HepG2 (cell line): ENCODE results near the gene XXYLT1. TPM values are rescaled to one million over a fixed set of nuclear protein-coding genes. Genes with fewer than 3 reads are reported as not detected.

Experiments
- ESRRA ChIP-seq: sonication (generic); formaldehyde crosslinking; IDR thresholded peaks from 2 replicates; pipeline ENCODE4 v1.5.1; 2020; ENCODE audit warnings: mild to moderate bottlenecking, low read depth, missing genetic modification reagents
- NFYC ChIP-seq: IDR thresholded peaks from 2 replicates; pipeline ENCODE4 v1.6.1; 2016; ENCODE audit warnings: missing genetic modification reagents, missing compliant biosample characterization
- PATZ1 ChIP-seq: sonication (generic); formaldehyde crosslinking; IDR thresholded peaks from 2 replicates; pipeline ENCODE4 v1.4.0; 2020; ENCODE audit warnings: missing genetic modification reagents
- RERE ChIP-seq: IDR thresholded peaks from 2 replicates; pipeline ENCODE4 v1.6.1; 2016; ENCODE audit warnings: low read depth, missing genetic modification reagents, missing compliant biosample characterization
- RFX5 ChIP-seq: IDR thresholded peaks from 2 replicates; pipeline ENCODE4 v1.6.1; 2011; ENCODE audit warnings: low read depth, low read length, improper control_type of control experiment
- TEAD2 ChIP-seq: sonication (generic); formaldehyde crosslinking; IDR thresholded peaks from 2 replicates; pipeline ENCODE4 v1.9.0; 2021; ENCODE audit warnings: missing genetic modification reagents
- TGIF2 ChIP-seq: IDR thresholded peaks from 2 replicates; pipeline ENCODE4 v1.6.1; 2016; ENCODE audit warnings: control low read depth, missing compliant biosample characterization
- ZNF7 ChIP-seq: IDR thresholded peaks from 2 replicates; pipeline ENCODE4 v1.6.1; 2016; ENCODE audit warnings: missing biosample characterization, missing genetic modification reagents
- ZNF878 ChIP-seq: sonication (generic); formaldehyde crosslinking; IDR thresholded peaks from 2 replicates; pipeline ENCODE4 v1.8.1; 2023; ENCODE audit warnings: mild to moderate bottlenecking, missing genetic modification reagents, moderate library complexity
- polyA plus RNA-seq, 8 experiments: library from polyadenylated mRNA; depleted of rRNA in 3 of 8; stranded (reverse) in 7 of 8; unstranded in 1 of 8; fragments of >200 nt; fragmentation: Illumina TruSeq in 4 of 8; extraction: Trizol in 4 of 8; gene quantifications; 2 replicates each; pipeline versions ENCODE4 v1.2.1 to v1.2.3, GENCODE V29; 2011 to 2016; ENCODE audit warnings: low read depth in 4 of 8, missing spikeins in 1 of 8, mixed read lengths in 1 of 8; ENCODE audit not compliant: insufficient read depth in 1 of 8
- total RNA-seq, 5 experiments: library from RNA; depleted of rRNA; stranded (reverse); fragments of >200 nt; fragmentation: Illumina TruSeq; extraction: Trizol; gene quantifications; 2 replicates each; pipeline ENCODE4 v1.2.3, GENCODE V29; 2016; ENCODE audit warnings: low read depth in 1 of 5
- TF ChIP-seq, protein P1 (sequence below): sonication (generic); formaldehyde crosslinking; IDR thresholded peaks from 2 replicates; pipeline ENCODE4 v1.4.0; 2020; ENCODE audit warnings: mild to moderate bottlenecking, missing genetic modification reagents
- TF ChIP-seq, protein P2 (sequence below): sonication (generic); formaldehyde crosslinking; IDR thresholded peaks from 2 replicates; pipeline ENCODE4 v1.5.0; 2020; ENCODE audit warnings: mild to moderate bottlenecking, missing genetic modification reagents, borderline replicate concordance
- TF ChIP-seq, protein P3 (sequence below): IDR thresholded peaks from 2 replicates; pipeline ENCODE4 v1.6.1; 2016; ENCODE audit warnings: mild to moderate bottlenecking

XXYLT1 gene
- total and polyA plus RNA-seq, 2 of the 13 experiments (the other 11 are each of a cell fraction or from before 2014, with no cell fraction given) = 17.7 to 19.0 TPM

GRCh38 chr3:195126056-195126605 lies 144.8 kb downstream of the XXYLT1 start (continued):
- TF ChIP-seq RERE (no peak), ESRRA (CRISPR knock-in tag) (no peak), ZNF7 (CRISPR knock-in tag) (no peak), PATZ1 (CRISPR knock-in tag) (no peak), TEAD2 (CRISPR knock-in tag) (no peak), ZNF878 (CRISPR knock-in tag) (no peak), RFX5 (no peak), NFYC (no peak), TGIF2 (no peak)
- TF ChIP-seq, protein P1, sequence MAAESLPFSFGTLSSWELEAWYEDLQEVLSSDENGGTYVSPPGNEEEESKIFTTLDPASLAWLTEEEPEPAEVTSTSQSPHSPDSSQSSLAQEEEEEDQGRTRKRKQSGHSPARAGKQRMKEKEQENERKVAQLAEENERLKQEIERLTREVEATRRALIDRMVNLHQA (CRISPR knock-in tag) = no peak
- TF ChIP-seq, protein P2, sequence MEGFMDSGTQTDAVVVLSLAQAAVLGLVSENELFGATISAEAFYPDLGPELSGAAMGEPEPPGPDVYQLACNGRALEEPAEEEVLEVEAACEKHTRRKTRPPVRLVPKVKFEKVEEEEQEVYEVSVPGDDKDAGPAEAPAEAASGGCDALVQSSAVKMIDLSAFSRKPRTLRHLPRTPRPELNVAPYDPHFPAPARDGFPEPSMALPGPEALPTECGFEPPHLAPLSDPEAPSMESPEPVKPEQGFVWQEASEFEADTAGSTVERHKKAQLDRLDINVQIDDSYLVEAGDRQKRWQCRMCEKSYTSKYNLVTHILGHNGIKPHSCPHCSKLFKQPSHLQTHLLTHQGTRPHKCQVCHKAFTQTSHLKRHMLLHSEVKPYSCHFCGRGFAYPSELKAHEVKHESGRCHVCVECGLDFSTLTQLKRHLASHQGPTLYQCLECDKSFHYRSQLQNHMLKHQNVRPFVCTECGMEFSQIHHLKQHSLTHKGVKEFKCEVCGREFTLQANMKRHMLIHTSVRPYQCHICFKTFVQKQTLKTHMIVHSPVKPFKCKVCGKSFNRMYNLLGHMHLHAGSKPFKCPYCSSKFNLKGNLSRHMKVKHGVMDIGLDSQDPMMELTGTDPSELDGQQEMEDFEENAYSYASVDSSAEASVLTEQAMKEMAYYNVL = no peak
- TF ChIP-seq, protein P3, sequence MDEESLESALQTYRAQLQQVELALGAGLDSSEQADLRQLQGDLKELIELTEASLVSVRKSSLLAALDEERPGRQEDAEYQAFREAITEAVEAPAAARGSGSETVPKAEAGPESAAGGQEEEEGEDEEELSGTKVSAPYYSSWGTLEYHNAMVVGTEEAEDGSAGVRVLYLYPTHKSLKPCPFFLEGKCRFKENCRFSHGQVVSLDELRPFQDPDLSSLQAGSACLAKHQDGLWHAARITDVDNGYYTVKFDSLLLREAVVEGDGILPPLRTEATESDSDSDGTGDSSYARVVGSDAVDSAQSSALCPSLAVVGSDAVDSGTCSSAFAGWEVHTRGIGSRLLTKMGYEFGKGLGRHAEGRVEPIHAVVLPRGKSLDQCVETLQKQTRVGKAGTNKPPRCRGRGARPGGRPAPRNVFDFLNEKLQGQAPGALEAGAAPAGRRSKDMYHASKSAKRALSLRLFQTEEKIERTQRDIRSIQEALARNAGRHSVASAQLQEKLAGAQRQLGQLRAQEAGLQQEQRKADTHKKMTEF = no peak
